ENCODE data around the gene USP44. TPM values are rescaled to one million over a fixed set of nuclear protein-coding genes. Genes with fewer than 3 reads are reported as not detected.

Gene USP44
- total RNA-seq, 1 experiment from 2014 or later: 0.17 TPM

- no peak for TF ChIP-seq TCF7L2 (IDR thresholded peaks at IDR 0.05; ENCODE audit: borderline replicate concordance, extremely low read depth, insufficient read depth, insufficient read length)
- no peak for TF ChIP-seq YY1 (IDR thresholded peaks at IDR 0.05; ENCODE audit: extremely low read depth, insufficient replicate concordance, low read depth, low read length)
- no peak for TF ChIP-seq REST (IDR thresholded peaks at IDR 0.05; ENCODE audit: low read depth)
- no peak for TF ChIP-seq POLR2AphosphoS5 (IDR thresholded peaks at IDR 0.05; ENCODE audit: low read depth, low read length)
- ChIA-PET POLR2A (no interaction called here), RAD21 (ENCODE audit: low non-redundant PET in 1 of 2, low total read pairs in 2 of 2, uncharacterized antibody in 2 of 2, unreplicated experiment in 2 of 2) (no interaction called here), CTCF (no interaction called here)
- Histone ChIP-seq H4K20me1 (ENCODE audit: insufficient read depth) (no peaks in the 10 kb centered on the region), H3K79me2 (ENCODE audit: insufficient read depth, low read length) (no peaks in the 10 kb centered on the region), H3K27me3 (ENCODE audit: insufficient read depth, low read length) (no peaks in the 10 kb centered on the region), H3K9me2 (ENCODE audit: insufficient read depth) (no peaks in the 10 kb centered on the region), H3K4me2 (ENCODE audit: low read length) (no peak overlapping the region), H3K4me3 (replicated peaks in 1 of 2; ENCODE audit: low read depth in 1 of 2, low read length in 2 of 2) (no peak overlapping the region), H3K36me3 (ENCODE audit: control insufficient read depth in 1 of 2, insufficient read depth in 2 of 2, low read length in 2 of 2) (no peaks in the 10 kb centered on the region), H2AFZ (ENCODE audit: low read depth, low read length, poor library complexity, severe bottlenecking) (no peak overlapping the region), H3K4me1 (ENCODE audit: control insufficient read depth in 1 of 2, insufficient read depth in 2 of 2, low read length in 2 of 2) (peaks cover 0 to 5% of the 10 kb centered on the region in 2 experiments; a peak in 1 of 4 replicates), H3K27ac (ENCODE audit: low read depth, low read length) (no peak overlapping the region), H3K9me3 (ENCODE audit: control insufficient read depth in 1 of 2, insufficient read depth in 1 of 2, low read depth in 1 of 2, low read length in 2 of 2) (no peaks in the 10 kb centered on the region), H3K9ac (ENCODE audit: low read length) (no peak overlapping the region)
- DNase-seq (ENCODE audit: low read depth, low spot score) (no peak), ATAC-seq (no peak)
- intact Hi-C loops (cut with micrococcal nuclease): loop anchor here (5.0 to 10.0 kb wide), 2 partner anchors 663 to 976 kb away; no protein-coding TSS in a partner anchor
- BruUV-seq (replicated peaks): no TSS peak
Measured at GRCh38 chr12:95538006-95538405, 13.3 kb downstream of the USP44 start.
